OCI-LY3 (cell line): ENCODE results near the gene ZNF140.

Source experiments
- H2AFZ ChIP-seq: fragments of 200-600, 300-600 bp; shearing (Covaris generic); 2 replicates; pipeline ENCODE4 v1.6.0; 2014; ENCODE audit warnings: antibody characterized with exemption, low read depth, low read length
- H3K27ac ChIP-seq: fragments of 200-600, 300-600 bp; sonication (generic); 2 replicates; pipeline ENCODE4 v1.5.1; 2014; ENCODE audit warnings: mild to moderate bottlenecking, low read length, moderate library complexity, mixed read lengths
- H3K27me3 ChIP-seq: fragments of 200-600, 300-600 bp; sonication (generic); 2 replicates; pipeline ENCODE4 v1.6.1; 2014; ENCODE audit warnings: low read depth, low read length, mixed read lengths
- H3K36me3 ChIP-seq: fragments of 200-600, 300-600 bp; sonication (generic); replicated peaks from 2 replicates; pipeline ENCODE3; 2014; ENCODE audit warnings: low read depth, low read length, mixed read lengths
- H3K4me1 ChIP-seq: fragments of 300-600, 200-600 bp; sonication (generic); 2 replicates; pipeline ENCODE4 v1.6.1; 2014; ENCODE audit warnings: low read length, mixed read lengths
- H3K4me2 ChIP-seq: fragments of 200-600, 300-600 bp; sonication (generic); 2 replicates; pipeline ENCODE4 v1.6.1; 2014; ENCODE audit warnings: low read length, mixed read lengths
- H3K4me3 ChIP-seq: fragments of 300-600, 200-600 bp; sonication (generic); 2 replicates; pipeline ENCODE4 v1.5.1; 2014; ENCODE audit warnings: antibody characterized with exemption, mild to moderate bottlenecking, low read length, moderate library complexity
- H3K79me2 ChIP-seq: fragments of 300-600, 200-600 bp; shearing (Covaris generic); 2 replicates; pipeline ENCODE4 v1.6.1; 2014; ENCODE audit warnings: mild to moderate bottlenecking, low read length, mixed read lengths
- H3K9ac ChIP-seq: fragments of 300-600, 200-600 bp; shearing (Covaris generic); 2 replicates; pipeline ENCODE4 v1.6.0; 2014; ENCODE audit warnings: mild to moderate bottlenecking, low read length, moderate library complexity
- H3K9me3 ChIP-seq: fragments of 200-600, 300-600 bp; shearing (Covaris generic); 2 replicates; pipeline ENCODE4 v1.6.1; 2014; ENCODE audit warnings: low read length, mixed read lengths; ENCODE audit not compliant: insufficient read depth
- H4K20me1 ChIP-seq: fragments of 200-600, 300-600 bp; sonication (generic); 2 replicates; pipeline ENCODE4 v1.6.1; 2016; ENCODE audit warnings: low read length, mixed read lengths; ENCODE audit not compliant: insufficient read depth
- CTCF ChIP-seq: fragments of 200-600, 300-600 bp; sonication (generic); IDR thresholded peaks from 2 replicates; pipeline ENCODE4 v1.5.1; 2014; ENCODE audit warnings: antibody characterized with exemption, low read length, low read depth
- EZH2phosphoT487 ChIP-seq: fragments of 200-600 bp; shearing (Covaris generic); IDR thresholded peaks from 2 replicates; pipeline ENCODE4 v1.6.1; 2018; ENCODE audit warnings: antibody characterized with exemption, mixed run types, low read depth

ZNF140 gene

GRCh38 chr12:133046698-133047097 is 34.0 kb upstream of the ZNF140 start:
- no peaks in the 10 kb centered on the region for H3K4me1 ChIP-seq
- TF ChIP-seq CTCF (no peak), EZH2phosphoT487 (no peak)
- H3K36me3 ChIP-seq: peaks cover 97% of the 10 kb centered on the region
- no peaks in the 10 kb centered on the region for H4K20me1 ChIP-seq
- H3K4me2 ChIP-seq: no peak overlapping the region
- H3K9me3 ChIP-seq: peaks cover 81% of the 10 kb centered on the region
- H3K79me2 ChIP-seq: peaks cover 20% of the 10 kb centered on the region
- no peak overlapping the region for H3K27ac ChIP-seq
- H3K27me3 ChIP-seq: no peaks in the 10 kb centered on the region
- H3K9ac ChIP-seq: no peak overlapping the region
- no peak overlapping the region for H3K4me3 ChIP-seq
- H2AFZ ChIP-seq: no peak overlapping the region

GRCh38 chr12:133057446-133057845 is 23.3 kb upstream of the ZNF140 start:
- no peak overlapping the region for H3K9ac ChIP-seq
- H3K4me3 ChIP-seq: no peak overlapping the region; the same call in 1 of the 2 replicates
- no peaks in the 10 kb centered on the region for H4K20me1 ChIP-seq
- H2AFZ ChIP-seq: no peak overlapping the region
- peaks cover 90% of the 10 kb centered on the region for H3K36me3 ChIP-seq
- TF ChIP-seq CTCF (no peak), EZH2phosphoT487 (no peak)
- no peaks in the 10 kb centered on the region for H3K27me3 ChIP-seq
- H3K4me1 ChIP-seq: no peaks in the 10 kb centered on the region
- H3K79me2 ChIP-seq: no peaks in the 10 kb centered on the region
- H3K9me3 ChIP-seq: peaks cover 84% of the 10 kb centered on the region
- no peak overlapping the region for H3K4me2 ChIP-seq
- H3K27ac ChIP-seq: no peak overlapping the region

- TF ChIP-seq EZH2phosphoT487 (no peak), CTCF (no peak)
Observed at GRCh38 chr12:133058203-133059113, 22.3 kb upstream of the ZNF140 start.

GRCh38 chr12:133061954-133062353 is 18.8 kb upstream of the ZNF140 start:
- Histone ChIP-seq H3K27me3 (no peaks in the 10 kb centered on the region), H3K4me1 (no peaks in the 10 kb centered on the region), H2AFZ (no peak overlapping the region), H3K27ac (no peak overlapping the region), H3K9me3 (peaks cover 91% of the 10 kb centered on the region), H4K20me1 (no peaks in the 10 kb centered on the region), H3K9ac (no peak overlapping the region), H3K36me3 (peaks cover 74% of the 10 kb centered on the region), H3K79me2 (no peaks in the 10 kb centered on the region), H3K4me2 (no peak overlapping the region), H3K4me3 (no peak overlapping the region)
- TF ChIP-seq EZH2phosphoT487 (no peak), CTCF (no peak)

More at GRCh38 chr12:133058203-133059113, 22.3 kb upstream of the ZNF140 start:
- H3K4me3 ChIP-seq: no peak overlapping the region
- no peaks in the 10 kb centered on the region for H4K20me1 ChIP-seq
- H3K79me2 ChIP-seq: no peaks in the 10 kb centered on the region
- peaks cover 84% of the 10 kb centered on the region for H3K9me3 ChIP-seq
- no peak overlapping the region for H3K27ac ChIP-seq
- H3K36me3 ChIP-seq: peaks cover 90% of the 10 kb centered on the region
- H3K4me2 ChIP-seq: no peak overlapping the region
- no peaks in the 10 kb centered on the region for H3K4me1 ChIP-seq
- no peaks in the 10 kb centered on the region for H3K27me3 ChIP-seq
- H3K9ac ChIP-seq: no peak overlapping the region
- no peak overlapping the region for H2AFZ ChIP-seq
